SK-N-SH (cell line): Measurements from ENCODE around the gene TAF11L11. TPM values are rescaled to one million over a fixed set of nuclear protein-coding genes. Genes with fewer than 3 reads are reported as not detected.

Experiments used
- CTCF ChIA-PET: fragments of 300-600, 350-600 bp; formaldehyde crosslinking; extraction: SDS; loops from one replicate; lab custom pipeline; 2021; lab: Yijun Ruan, JAX
- POLR2A ChIA-PET: fragments of 350-600 bp; sonication (Branson Sonifier 250); formaldehyde crosslinking; extraction: SDS; loops from one replicate; lab custom pipeline; 2020; ENCODE audit warnings: antibody characterized with exemption, inconsistent platforms; lab: Yijun Ruan, JAX
- DNase-seq: peaks from one replicate; pipeline ENCODE4 v3.0.0; 2012
- H2AFZ ChIP-seq: fragments of 200-600 bp; sonication (generic); 2 replicates; pipeline ENCODE4 v1.8.1; 2016; ENCODE audit warnings: antibody characterized with exemption, mild to moderate bottlenecking, low read depth
- H3F3A ChIP-seq: fragments of 200-600 bp; sonication (generic); replicated peaks from 2 replicates; pipeline ENCODE3; 2016; ENCODE audit warnings: antibody characterized with exemption, mild to moderate bottlenecking; ENCODE audit not compliant: insufficient read depth
- H3K27ac ChIP-seq, 2 experiments: fragments of 200-500 bp in 1 of 2; fragments of 200-600 bp in 1 of 2; sonication (Bioruptor generic) in 1 of 2; sonication (generic), shearing (Covaris generic) in 1 of 2; 2 replicates each; pipeline versions ENCODE4 v1.5.1 to v1.6.1; 2014 to 2016; ENCODE audit warnings: low read depth in 2 of 2, inconsistent platforms in 1 of 2, low read length in 1 of 2, mild to moderate bottlenecking in 1 of 2, mixed read lengths in 1 of 2
- H3K27me3 ChIP-seq: fragments of 200-600 bp; sonication (generic), shearing (Covaris generic); 2 replicates; pipeline ENCODE4 v1.6.1; 2016; ENCODE audit warnings: mixed run types; ENCODE audit not compliant: insufficient read depth
- H3K36me3 ChIP-seq, 2 experiments: fragments of 200-500 bp in 1 of 2; fragments of 200-600 bp in 1 of 2; sonication (Bioruptor generic) in 1 of 2; sonication (generic) in 1 of 2; replicated peaks in 1 of 2; 2 replicates each; pipeline versions ENCODE3 to v1.5.1; 2014 to 2016; ENCODE audit warnings: low read length in 1 of 2, mild to moderate bottlenecking in 1 of 2; ENCODE audit not compliant: insufficient read depth in 2 of 2, control insufficient read depth in 1 of 2
- H3K4me1 ChIP-seq, 2 experiments: fragments of 200-500 bp in 1 of 2; fragments of 200-600 bp in 1 of 2; sonication (Bioruptor generic) in 1 of 2; sonication (generic), shearing (Covaris generic) in 1 of 2; 2 replicates each; pipeline versions ENCODE4 v1.5.1 to v1.6.1; 2014 to 2016; ENCODE audit warnings: low read depth in 1 of 2, low read length in 1 of 2, mixed run types in 1 of 2; ENCODE audit not compliant: insufficient read depth in 2 of 2, control insufficient read depth in 1 of 2
- H3K4me2 ChIP-seq: fragments of 200-600 bp; sonication (generic), shearing (Covaris generic); 2 replicates; pipeline ENCODE4 v1.6.1; 2017; ENCODE audit warnings: mixed run types
- H3K4me3 ChIP-seq, 2 experiments: fragments of 200-500 bp in 1 of 2; fragments of 200-600 bp in 1 of 2; sonication (Bioruptor generic) in 1 of 2; sonication (generic), shearing (Covaris generic) in 1 of 2; 2 replicates each; pipeline versions ENCODE4 v1.5.1 to v1.8.1; 2014 to 2016; ENCODE audit warnings: low read depth in 2 of 2, inconsistent platforms in 1 of 2, low read length in 1 of 2, mild to moderate bottlenecking in 1 of 2, mixed read lengths in 1 of 2, moderate library complexity in 1 of 2
- H3K79me2 ChIP-seq: fragments of 200-600 bp; sonication (generic); 2 replicates; pipeline ENCODE4 v1.8.1; 2017; ENCODE audit warnings: mild to moderate bottlenecking; ENCODE audit not compliant: insufficient read depth
- H3K9ac ChIP-seq: fragments of 200-600 bp; sonication (generic); 2 replicates; pipeline ENCODE4 v1.6.1; 2017; ENCODE audit warnings: mixed run types
- H3K9me2 ChIP-seq: fragments of 200-600 bp; sonication (generic); 2 replicates; pipeline ENCODE4 v1.6.1; 2017; ENCODE audit warnings: mixed run types
- H3K9me3 ChIP-seq: fragments of 200-600 bp; sonication (generic); 2 replicates; pipeline ENCODE4 v1.6.1; 2017; ENCODE audit warnings: mixed run types, mild to moderate bottlenecking, moderate library complexity
- H4K20me1 ChIP-seq: fragments of 200-600 bp; sonication (generic); 2 replicates; pipeline ENCODE4 v1.6.1; 2017; ENCODE audit warnings: mild to moderate bottlenecking, mixed run types; ENCODE audit not compliant: insufficient read depth
- ELF1 ChIP-seq: IDR thresholded peaks from 2 replicates; pipeline ENCODE4 v1.4.0; 2012
- EP300 ChIP-seq, 2 experiments: IDR thresholded peaks; 2 replicates each; pipeline versions ENCODE4 v1.4.0 to v1.6.1; 2012; ENCODE audit warnings: borderline replicate concordance in 1 of 2, low read depth in 1 of 2, low read length in 1 of 2
- EZH2phosphoT487 ChIP-seq: fragments of 200-600 bp; sonication (generic); IDR thresholded peaks from 2 replicates; pipeline ENCODE4 v1.6.1; 2017; ENCODE audit warnings: low read depth, mixed run types, mild to moderate bottlenecking, antibody characterized with exemption, moderate library complexity, borderline replicate concordance
- FOSL2 ChIP-seq: IDR thresholded peaks from 2 replicates; pipeline ENCODE4 v1.4.0; 2012; ENCODE audit warnings: low read depth, mild to moderate bottlenecking, moderate library complexity, borderline replicate concordance
- FOXJ3 ChIP-seq: sonication (generic); formaldehyde crosslinking; IDR thresholded peaks from 2 replicates; pipeline ENCODE4 v1.5.1; 2020; ENCODE audit warnings: mild to moderate bottlenecking, missing genetic modification reagents
- FOXM1 ChIP-seq: IDR thresholded peaks from 2 replicates; pipeline ENCODE4 v1.4.0; 2012; ENCODE audit warnings: low read depth, mild to moderate bottlenecking
- GABPA ChIP-seq: IDR thresholded peaks from 2 replicates; pipeline ENCODE4 v1.4.0; 2012; ENCODE audit warnings: low read depth, mild to moderate bottlenecking
- GATA2 ChIP-seq: sonication (generic); formaldehyde crosslinking; IDR thresholded peaks from 2 replicates; pipeline ENCODE4 v1.5.0; 2020; ENCODE audit warnings: mild to moderate bottlenecking, missing genetic modification reagents
- MAX ChIP-seq: IDR thresholded peaks from 2 replicates; pipeline ENCODE4 v1.4.0; 2012; ENCODE audit warnings: low read depth
- MXI1 ChIP-seq: IDR thresholded peaks from 2 replicates; pipeline ENCODE4 v1.6.1; 2012; ENCODE audit warnings: mild to moderate bottlenecking, low read depth, low read length, improper control_type of control experiment
- POLR2AphosphoS5 ChIP-seq: IDR thresholded peaks from 2 replicates; pipeline ENCODE4 v1.6.1; 2012; ENCODE audit warnings: low read depth, low read length
- RAD21 ChIP-seq: IDR thresholded peaks from 2 replicates; pipeline ENCODE4 v1.6.1; 2012; ENCODE audit warnings: mild to moderate bottlenecking, low read length
- RXRA ChIP-seq: IDR thresholded peaks from 2 replicates; pipeline ENCODE4 v1.4.0; 2012; ENCODE audit warnings: low read depth, mild to moderate bottlenecking, borderline replicate concordance
- SMC3 ChIP-seq: IDR thresholded peaks from 2 replicates; pipeline ENCODE4 v1.6.1; 2012; ENCODE audit warnings: low read depth, low read length, improper control_type of control experiment
- TEAD4 ChIP-seq: IDR thresholded peaks from 2 replicates; pipeline ENCODE4 v1.4.0; 2012; ENCODE audit warnings: mild to moderate bottlenecking, borderline replicate concordance; ENCODE audit not compliant: insufficient read depth
- YY1 ChIP-seq: IDR thresholded peaks from 2 replicates; pipeline ENCODE4 v1.4.0; 2012; ENCODE audit warnings: low read depth, mild to moderate bottlenecking
- WGBS: methylation state at CpG from one replicate; pipeline ENCODE4 v1.1.6; 2017; ENCODE audit warnings: low lambda C conversion rate; 5-methylcytosine and 5-hydroxymethylcytosine counted together
- polyA plus RNA-seq, 3 experiments: library from polyadenylated mRNA; depleted of rRNA; stranded (reverse); fragments of >200 nt; gene quantifications; 2 replicates each; pipeline ENCODE4 v1.2.3, GENCODE V29; 2012
- TF ChIP-seq, protein P1 (sequence below): fragments of 150-350 bp; IDR thresholded peaks from 2 replicates; pipeline ENCODE4 v1.6.1; 2017; ENCODE audit warnings: antibody characterized with exemption, low read length, low read depth, borderline replicate concordance
- TF ChIP-seq, protein P2 (sequence below): IDR thresholded peaks from 2 replicates; pipeline ENCODE4; 2012
- TF ChIP-seq, protein P3 (sequence below): fragments of 150-350 bp; IDR thresholded peaks from 2 replicates; pipeline ENCODE4 v1.6.1; 2016; ENCODE audit warnings: mild to moderate bottlenecking, low read depth, low read length
- TF ChIP-seq, protein P4 (sequence below): fragments of 200-600 bp; sonication (generic); IDR thresholded peaks from 2 replicates; pipeline ENCODE4 v1.6.1; 2017; ENCODE audit warnings: antibody characterized with exemption, mild to moderate bottlenecking, moderate library complexity
- TF ChIP-seq, protein P5 (sequence below): IDR thresholded peaks from 2 replicates; pipeline ENCODE4 v1.4.0; 2012; ENCODE audit warnings: low read depth, borderline replicate concordance

TAF11L11 gene
- polyA plus RNA-seq, 1 of the 3 experiments (the other 2 are of a cell fraction), result not detected

DNA sequence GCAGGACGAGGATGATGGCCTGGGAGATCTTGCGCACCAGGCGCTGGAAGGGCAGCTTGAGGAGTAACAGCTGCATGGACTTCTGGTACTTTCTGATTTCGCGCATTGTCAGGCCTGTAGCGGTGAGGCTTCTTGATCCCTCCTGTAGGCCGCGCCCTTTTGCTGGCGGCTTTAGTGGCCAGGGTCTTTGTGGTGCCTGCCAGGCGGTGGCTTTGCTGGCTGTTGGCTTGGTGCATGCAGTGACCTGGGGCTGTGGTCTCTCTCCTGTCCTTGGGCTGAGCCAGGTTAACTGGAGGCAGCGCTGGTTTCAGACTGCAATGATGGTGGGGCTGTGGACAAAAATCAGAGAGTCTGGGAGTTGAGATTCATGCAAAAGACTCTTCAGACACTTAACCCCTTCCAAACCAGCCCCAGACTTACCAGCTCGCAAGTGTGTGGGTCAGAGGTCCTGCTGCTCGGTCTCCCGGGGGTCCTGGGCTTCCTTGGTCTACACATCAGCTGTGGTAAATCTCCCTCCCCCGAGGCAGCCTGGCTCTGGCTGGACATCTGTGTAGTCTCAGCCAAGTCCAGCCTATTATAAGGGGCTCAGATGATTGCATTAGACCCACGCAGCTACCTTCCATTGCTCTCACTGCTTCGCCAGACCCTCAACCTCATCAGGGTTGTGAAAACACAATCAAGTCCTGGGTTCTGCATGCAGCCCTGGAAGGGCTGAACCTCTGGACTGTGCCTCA is 11.1 kb downstream of the TAF11L11 start:
- TF ChIP-seq TEAD4, result no peak
- TF ChIP-seq GATA2, result no peak
- no peak for TF ChIP-seq FOXJ3 (CRISPR knock-in tag)
- TF ChIP-seq, protein P1, sequence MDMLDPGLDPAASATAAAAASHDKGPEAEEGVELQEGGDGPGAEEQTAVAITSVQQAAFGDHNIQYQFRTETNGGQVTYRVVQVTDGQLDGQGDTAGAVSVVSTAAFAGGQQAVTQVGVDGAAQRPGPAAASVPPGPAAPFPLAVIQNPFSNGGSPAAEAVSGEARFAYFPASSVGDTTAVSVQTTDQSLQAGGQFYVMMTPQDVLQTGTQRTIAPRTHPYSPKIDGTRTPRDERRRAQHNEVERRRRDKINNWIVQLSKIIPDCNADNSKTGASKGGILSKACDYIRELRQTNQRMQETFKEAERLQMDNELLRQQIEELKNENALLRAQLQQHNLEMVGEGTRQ, result no peak
- TF ChIP-seq, protein P2, sequence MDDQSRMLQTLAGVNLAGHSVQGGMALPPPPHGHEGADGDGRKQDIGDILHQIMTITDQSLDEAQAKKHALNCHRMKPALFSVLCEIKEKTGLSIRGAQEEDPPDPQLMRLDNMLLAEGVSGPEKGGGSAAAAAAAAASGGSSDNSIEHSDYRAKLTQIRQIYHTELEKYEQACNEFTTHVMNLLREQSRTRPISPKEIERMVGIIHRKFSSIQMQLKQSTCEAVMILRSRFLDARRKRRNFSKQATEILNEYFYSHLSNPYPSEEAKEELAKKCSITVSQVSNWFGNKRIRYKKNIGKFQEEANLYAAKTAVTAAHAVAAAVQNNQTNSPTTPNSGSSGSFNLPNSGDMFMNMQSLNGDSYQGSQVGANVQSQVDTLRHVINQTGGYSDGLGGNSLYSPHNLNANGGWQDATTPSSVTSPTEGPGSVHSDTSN, result no peak
- TF ChIP-seq RXRA, result no peak
- TF ChIP-seq, protein P3, sequence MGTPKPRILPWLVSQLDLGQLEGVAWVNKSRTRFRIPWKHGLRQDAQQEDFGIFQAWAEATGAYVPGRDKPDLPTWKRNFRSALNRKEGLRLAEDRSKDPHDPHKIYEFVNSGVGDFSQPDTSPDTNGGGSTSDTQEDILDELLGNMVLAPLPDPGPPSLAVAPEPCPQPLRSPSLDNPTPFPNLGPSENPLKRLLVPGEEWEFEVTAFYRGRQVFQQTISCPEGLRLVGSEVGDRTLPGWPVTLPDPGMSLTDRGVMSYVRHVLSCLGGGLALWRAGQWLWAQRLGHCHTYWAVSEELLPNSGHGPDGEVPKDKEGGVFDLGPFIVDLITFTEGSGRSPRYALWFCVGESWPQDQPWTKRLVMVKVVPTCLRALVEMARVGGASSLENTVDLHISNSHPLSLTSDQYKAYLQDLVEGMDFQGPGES, result no peak
- no peak for TF ChIP-seq ELF1
- TF ChIP-seq YY1, result no peak
- TF ChIP-seq RAD21, result no peak
- no peak for TF ChIP-seq MAX
- TF ChIP-seq SMC3, result no peak
- TF ChIP-seq MXI1, result no peak
- Histone ChIP-seq H3F3A (no peaks in the 10 kb centered on the region), H3K4me2 (no peak overlapping the region), H3K9me3 (no peaks in the 10 kb centered on the region), H3K36me3 (no peaks in the 10 kb centered on the region), H3K27me3 (no peaks in the 10 kb centered on the region), H3K9me2 (no peaks in the 10 kb centered on the region), H3K27ac (no peak overlapping the region), H3K9ac (no peak overlapping the region), H3K79me2 (no peaks in the 10 kb centered on the region), H3K4me1 (no peaks in the 10 kb centered on the region), H3K4me3 (no peak overlapping the region), H2AFZ (no peak overlapping the region), H4K20me1 (no peaks in the 10 kb centered on the region)
- CTCF ChIA-PET, result interaction anchor here (0.6 kb wide), 1 partner anchor 205 kb away, joined by 3 read pairs; no protein-coding TSS in a partner anchor
- POLR2A ChIA-PET, result no interaction called here
- no peak for DNase-seq
- WGBS, result 10% methylated on average over 7 of the region's 17 CpGs

GRCh38 chr5:17619354-17619753 is 15.4 kb downstream of the TAF11L11 start:
- no peaks in the 10 kb centered on the region for H3K9me2 ChIP-seq
- H3F3A ChIP-seq, result no peaks in the 10 kb centered on the region
- POLR2A ChIA-PET, result no interaction called here
- H3K4me1 ChIP-seq, result no peaks in the 10 kb centered on the region
- no peaks in the 10 kb centered on the region for H4K20me1 ChIP-seq
- 38% methylated on average over 3 of the region's 3 CpGs for WGBS
- H3K4me2 ChIP-seq, result no peak overlapping the region
- H3K79me2 ChIP-seq, result no peaks in the 10 kb centered on the region
- no peak overlapping the region for H3K27ac ChIP-seq
- no peak for DNase-seq
- H3K9me3 ChIP-seq, result no peaks in the 10 kb centered on the region
- no peak overlapping the region for H3K4me3 ChIP-seq
- H3K36me3 ChIP-seq, result no peaks in the 10 kb centered on the region
- no peak overlapping the region for H3K9ac ChIP-seq
- no peak overlapping the region for H2AFZ ChIP-seq
- H3K27me3 ChIP-seq, result no peaks in the 10 kb centered on the region
- CTCF ChIA-PET, result no interaction called here
- no peak for TF ChIP-seq MXI1
- TF ChIP-seq FOXM1, result no peak
- TF ChIP-seq, protein P4, sequence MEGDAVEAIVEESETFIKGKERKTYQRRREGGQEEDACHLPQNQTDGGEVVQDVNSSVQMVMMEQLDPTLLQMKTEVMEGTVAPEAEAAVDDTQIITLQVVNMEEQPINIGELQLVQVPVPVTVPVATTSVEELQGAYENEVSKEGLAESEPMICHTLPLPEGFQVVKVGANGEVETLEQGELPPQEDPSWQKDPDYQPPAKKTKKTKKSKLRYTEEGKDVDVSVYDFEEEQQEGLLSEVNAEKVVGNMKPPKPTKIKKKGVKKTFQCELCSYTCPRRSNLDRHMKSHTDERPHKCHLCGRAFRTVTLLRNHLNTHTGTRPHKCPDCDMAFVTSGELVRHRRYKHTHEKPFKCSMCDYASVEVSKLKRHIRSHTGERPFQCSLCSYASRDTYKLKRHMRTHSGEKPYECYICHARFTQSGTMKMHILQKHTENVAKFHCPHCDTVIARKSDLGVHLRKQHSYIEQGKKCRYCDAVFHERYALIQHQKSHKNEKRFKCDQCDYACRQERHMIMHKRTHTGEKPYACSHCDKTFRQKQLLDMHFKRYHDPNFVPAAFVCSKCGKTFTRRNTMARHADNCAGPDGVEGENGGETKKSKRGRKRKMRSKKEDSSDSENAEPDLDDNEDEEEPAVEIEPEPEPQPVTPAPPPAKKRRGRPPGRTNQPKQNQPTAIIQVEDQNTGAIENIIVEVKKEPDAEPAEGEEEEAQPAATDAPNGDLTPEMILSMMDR, result no peak
- no peak for TF ChIP-seq EZH2phosphoT487
- TF ChIP-seq POLR2AphosphoS5, result no peak
- TF ChIP-seq, protein P5, sequence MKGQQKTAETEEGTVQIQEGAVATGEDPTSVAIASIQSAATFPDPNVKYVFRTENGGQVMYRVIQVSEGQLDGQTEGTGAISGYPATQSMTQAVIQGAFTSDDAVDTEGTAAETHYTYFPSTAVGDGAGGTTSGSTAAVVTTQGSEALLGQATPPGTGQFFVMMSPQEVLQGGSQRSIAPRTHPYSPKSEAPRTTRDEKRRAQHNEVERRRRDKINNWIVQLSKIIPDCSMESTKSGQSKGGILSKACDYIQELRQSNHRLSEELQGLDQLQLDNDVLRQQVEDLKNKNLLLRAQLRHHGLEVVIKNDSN, result no peak
- TF ChIP-seq GABPA, result no peak
- TF ChIP-seq EP300 (IDR thresholded peaks at IDR 0.05; ENCODE audit: borderline replicate concordance in 1 of 2, low read depth in 1 of 2, low read length in 1 of 2), result no peak
- no peak for TF ChIP-seq FOSL2
- no peak for TF ChIP-seq MAX
